A673 (cell line): ENCODE measurements around the gene SH3TC1. TPM values are rescaled to one million over a fixed set of nuclear protein-coding genes. Genes with fewer than 3 reads are reported as not detected.

ENCODE experiments used
- BruUV-seq: library from RNA; stranded (reverse); fragments of 400-500 nt; replicated peaks from 2 replicates; lab custom pipeline; 2021; lab: Mats Ljungman, UMichigan
- CTCF ChIA-PET: fragments of 300-600 bp; sonication (Branson Sonifier 250); formaldehyde crosslinking; loops from one replicate; lab custom pipeline; 2022; ENCODE audit warnings: antibody characterized with exemption; lab: Charles Lee
- POLR2A ChIA-PET: fragments of 300-600 bp; sonication (Branson Sonifier 250); formaldehyde crosslinking; loops from one replicate; lab custom pipeline; 2022; ENCODE audit warnings: antibody characterized with exemption; ENCODE audit not compliant: low non-redundant PET; lab: Charles Lee
- DNase-seq: peaks from one replicate; pipeline ENCODE4 v3.0.0-alpha.2; 2015; ENCODE audit warnings: low spot score
- H3K27ac ChIP-seq: fragments of 200-600 bp; sonication (generic); 2 replicates; pipeline ENCODE4 v1.5.1; 2016; ENCODE audit warnings: mixed run types, low read depth, mild to moderate bottlenecking, mixed read lengths, antibody characterized with exemption, low read length; ENCODE audit not compliant: poor library complexity, severe bottlenecking
- H3K27me3 ChIP-seq: fragments of 200-600 bp; sonication (generic); replicated peaks from 2 replicates; pipeline ENCODE4 v1.6.1; 2017; ENCODE audit warnings: mixed run types, low read depth, mild to moderate bottlenecking, mixed read lengths, antibody characterized with exemption, low read length; ENCODE audit not compliant: insufficient read depth, poor library complexity
- H3K36me3 ChIP-seq: fragments of 200-600 bp; sonication (generic); 2 replicates; pipeline ENCODE4 v1.6.1; 2016; ENCODE audit warnings: mixed run types, mild to moderate bottlenecking, mixed read lengths, antibody characterized with exemption, low read length; ENCODE audit not compliant: insufficient read depth, poor library complexity, severe bottlenecking
- H3K4me1 ChIP-seq: fragments of 200-600 bp; sonication (generic); 2 replicates; pipeline ENCODE4 v1.6.1; 2017; ENCODE audit warnings: mixed run types, mild to moderate bottlenecking, mixed read lengths, antibody characterized with exemption, low read length; ENCODE audit not compliant: insufficient read depth, poor library complexity, severe bottlenecking
- H3K4me3 ChIP-seq: fragments of 200-600 bp; sonication (generic); 2 replicates; pipeline ENCODE4 v1.5.1; 2016; ENCODE audit warnings: low read depth, mixed run types, mild to moderate bottlenecking, mixed read lengths, low read length; ENCODE audit not compliant: poor library complexity, severe bottlenecking
- H3K9me3 ChIP-seq: fragments of 200-600 bp; sonication (generic); 2 replicates; pipeline ENCODE4 v1.6.1; 2016; ENCODE audit warnings: mixed run types, low read depth, mild to moderate bottlenecking, mixed read lengths, antibody characterized with exemption, low read length; ENCODE audit not compliant: poor library complexity, severe bottlenecking
- EZH2 ChIP-seq: fragments of 200-600 bp; sonication (generic); IDR thresholded peaks from 2 replicates; pipeline ENCODE4 v1.6.1; 2017; ENCODE audit warnings: borderline replicate concordance, low read depth, mild to moderate bottlenecking, mixed read lengths, antibody characterized with exemption, low read length; ENCODE audit not compliant: poor library complexity, severe bottlenecking
- intact Hi-C: fragments of 100-400 bp; cut with micrococcal nuclease; formaldehyde crosslinking; loops from one replicate; pipeline ENCODE4 v1.10.0; 2022; ENCODE audit not compliant: unreplicated experiment
- total RNA-seq: library from RNA; stranded (reverse); gene quantifications from 2 replicates; pipeline ENCODE4 v1.2.3, GENCODE V29; 2021
- TF ChIP-seq, protein P1 (sequence below): fragments of 300-800, 200-600 bp; sonication (generic); conservative IDR thresholded peaks from 2 replicates; pipeline ENCODE4 v1.5.1; 2017; ENCODE audit warnings: low read depth, mild to moderate bottlenecking, antibody characterized with exemption, low read length, moderate library complexity, mixed read lengths

Gene SH3TC1
- total RNA-seq, 1 experiment from 2014 or later = 0.71 TPM

DNA sequence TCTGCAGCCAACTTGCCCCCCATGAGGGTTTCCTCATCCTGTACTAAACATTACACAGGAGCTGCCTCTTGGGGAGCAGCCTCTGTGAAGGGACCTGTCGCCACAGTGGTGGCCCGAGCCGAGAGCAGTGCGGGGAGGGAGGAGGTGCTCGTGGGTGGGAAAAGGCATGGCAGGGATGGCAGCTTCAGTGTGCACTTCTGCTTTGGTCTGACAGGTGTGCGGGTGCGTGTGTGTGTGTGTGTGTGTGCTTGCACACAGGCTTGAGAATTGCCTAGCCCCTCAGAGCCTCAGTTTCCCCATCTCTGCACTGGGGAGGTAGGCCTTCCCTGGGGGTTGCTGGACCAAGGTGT lies 3.9 kb downstream of the SH3TC1 start:
- BruUV-seq = no TSS peak
- TF ChIP-seq, protein P1, sequence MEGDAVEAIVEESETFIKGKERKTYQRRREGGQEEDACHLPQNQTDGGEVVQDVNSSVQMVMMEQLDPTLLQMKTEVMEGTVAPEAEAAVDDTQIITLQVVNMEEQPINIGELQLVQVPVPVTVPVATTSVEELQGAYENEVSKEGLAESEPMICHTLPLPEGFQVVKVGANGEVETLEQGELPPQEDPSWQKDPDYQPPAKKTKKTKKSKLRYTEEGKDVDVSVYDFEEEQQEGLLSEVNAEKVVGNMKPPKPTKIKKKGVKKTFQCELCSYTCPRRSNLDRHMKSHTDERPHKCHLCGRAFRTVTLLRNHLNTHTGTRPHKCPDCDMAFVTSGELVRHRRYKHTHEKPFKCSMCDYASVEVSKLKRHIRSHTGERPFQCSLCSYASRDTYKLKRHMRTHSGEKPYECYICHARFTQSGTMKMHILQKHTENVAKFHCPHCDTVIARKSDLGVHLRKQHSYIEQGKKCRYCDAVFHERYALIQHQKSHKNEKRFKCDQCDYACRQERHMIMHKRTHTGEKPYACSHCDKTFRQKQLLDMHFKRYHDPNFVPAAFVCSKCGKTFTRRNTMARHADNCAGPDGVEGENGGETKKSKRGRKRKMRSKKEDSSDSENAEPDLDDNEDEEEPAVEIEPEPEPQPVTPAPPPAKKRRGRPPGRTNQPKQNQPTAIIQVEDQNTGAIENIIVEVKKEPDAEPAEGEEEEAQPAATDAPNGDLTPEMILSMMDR = no peak
- TF ChIP-seq EZH2 = no peak
- Histone ChIP-seq H3K27me3 (no peaks in the 10 kb centered on the region), H3K9me3 (no peaks in the 10 kb centered on the region), H3K4me3 (no peak overlapping the region), H3K27ac (no peak overlapping the region), H3K36me3 (no peaks in the 10 kb centered on the region), H3K4me1 (peaks cover 6% of the 10 kb centered on the region)
- no peak for DNase-seq
- intact Hi-C loops = no loop called here
- POLR2A ChIA-PET = no interaction called here
- CTCF ChIA-PET = no interaction called here

DNA sequence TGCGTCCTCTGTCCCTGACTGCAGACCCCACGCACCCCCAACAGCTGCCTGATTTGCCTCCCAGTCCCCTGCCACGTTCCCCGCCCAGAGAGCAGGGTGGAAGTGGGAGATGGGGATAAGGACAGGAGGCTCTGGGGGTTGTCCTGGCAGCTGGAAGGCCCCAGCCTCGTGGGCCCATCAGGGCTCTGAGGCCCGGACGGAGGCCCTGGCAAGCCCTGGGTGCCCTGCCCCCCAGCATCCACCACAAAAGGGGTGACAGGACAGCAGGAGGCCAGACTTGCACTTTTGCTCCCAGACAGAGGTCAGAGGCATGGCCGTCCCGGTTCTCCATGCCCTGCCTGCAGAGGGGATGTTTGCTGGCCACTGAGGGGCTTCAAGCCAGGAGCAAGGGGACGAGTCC lies 4.7 kb downstream of the SH3TC1 start:
- H3K9me3 ChIP-seq = no peaks in the 10 kb centered on the region
- TF ChIP-seq EZH2 = no peak
- TF ChIP-seq, protein P1 = no peak
- H3K4me1 ChIP-seq = peaks cover 6% of the 10 kb centered on the region
- H3K4me3 ChIP-seq = no peak overlapping the region
- BruUV-seq = no TSS peak
- ChIA-PET POLR2A (no interaction called here), CTCF (no interaction called here)
- no peak for DNase-seq
- H3K27ac ChIP-seq = no peak overlapping the region
- intact Hi-C loops = no loop called here
- H3K27me3 ChIP-seq = no peaks in the 10 kb centered on the region
- no peaks in the 10 kb centered on the region for H3K36me3 ChIP-seq

DNA sequence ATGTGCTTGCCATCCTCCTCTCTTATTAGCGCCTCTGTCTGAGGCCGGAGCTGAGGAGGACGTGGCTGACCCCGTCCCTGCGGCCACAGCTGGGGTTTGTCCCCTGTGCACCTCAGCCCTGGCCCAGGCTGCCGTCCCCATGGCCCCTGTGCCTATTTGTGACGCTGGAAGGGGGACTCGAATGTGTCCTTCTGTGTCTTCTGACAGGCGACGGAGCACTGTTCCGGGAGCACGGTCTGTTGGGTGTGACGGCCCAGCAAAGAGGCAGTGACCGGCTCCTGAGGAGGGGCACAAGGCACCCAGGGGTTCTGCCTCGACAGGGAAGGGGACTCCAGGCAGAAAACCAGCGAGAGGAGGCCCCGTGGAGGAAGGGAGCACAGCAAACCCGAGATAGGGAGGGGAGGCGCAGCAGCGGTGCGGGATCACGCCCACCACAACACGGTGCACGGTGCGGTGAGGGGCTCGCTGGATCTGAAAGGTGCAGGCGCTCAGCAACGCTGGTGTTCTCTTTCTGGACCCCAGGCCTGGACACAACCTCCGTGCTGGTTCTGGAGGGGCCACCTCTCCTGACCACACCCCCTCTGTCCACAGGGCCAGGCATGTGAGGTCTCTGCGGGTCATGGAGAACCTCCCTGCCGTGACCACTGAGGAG lies 5.6 kb downstream of the SH3TC1 start:
- H3K36me3 ChIP-seq = no peaks in the 10 kb centered on the region
- intact Hi-C loops = no loop called here
- no peak overlapping the region for H3K4me3 ChIP-seq
- H3K9me3 ChIP-seq = no peaks in the 10 kb centered on the region
- POLR2A ChIA-PET = no interaction called here
- H3K27me3 ChIP-seq = no peaks in the 10 kb centered on the region
- no peak for TF ChIP-seq EZH2
- CTCF ChIA-PET = no interaction called here
- H3K27ac ChIP-seq = no peak overlapping the region
- DNase-seq = no peak
- BruUV-seq = no TSS peak
- no peaks in the 10 kb centered on the region for H3K4me1 ChIP-seq

DNA sequence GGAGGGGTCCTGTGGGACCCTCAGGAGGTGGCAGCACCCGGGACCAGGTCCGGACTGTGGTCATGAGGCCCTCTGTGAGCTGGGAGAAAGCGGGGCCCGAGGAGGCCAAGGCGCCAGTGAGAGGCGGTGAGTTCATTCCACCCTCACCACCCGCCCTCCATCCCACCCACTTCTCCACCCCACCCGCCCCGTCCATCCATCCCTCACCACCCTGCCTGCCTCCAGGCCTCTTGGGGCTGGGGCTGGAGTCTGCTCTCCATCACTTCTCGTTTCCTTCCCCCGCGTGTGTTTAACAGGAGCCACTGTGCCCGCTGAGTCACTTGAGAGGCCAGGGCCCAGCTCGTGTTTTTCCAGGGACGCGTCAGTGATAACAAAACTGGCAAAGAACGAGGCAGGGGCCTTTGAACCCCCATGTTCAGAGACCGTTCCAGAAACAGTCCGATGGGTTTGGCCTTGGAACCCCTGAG lies 6.2 kb downstream of the SH3TC1 start:
- Histone ChIP-seq H3K27me3 (no peaks in the 10 kb centered on the region), H3K4me1 (no peaks in the 10 kb centered on the region), H3K9me3 (no peaks in the 10 kb centered on the region), H3K4me3 (no peak overlapping the region), H3K36me3 (no peaks in the 10 kb centered on the region), H3K27ac (no peak overlapping the region)
- intact Hi-C loops = no loop called here
- no peak for TF ChIP-seq EZH2
- TF ChIP-seq, protein P1 = no peak
- ChIA-PET CTCF (no interaction called here), POLR2A (no interaction called here)
- no peak for DNase-seq
- BruUV-seq = no TSS peak
